H1 (cell line): ENCODE measurements around the gene TSPEAR. TPM values are rescaled to one million over a fixed set of nuclear protein-coding genes. Genes with fewer than 3 reads are reported as not detected.

Source experiments
- CTCF ChIA-PET: fragments of 300-600 bp; sonication (Branson Sonifier 250); formaldehyde crosslinking; loops from one replicate; lab custom pipeline; 2021; ENCODE audit not compliant: partially characterized antibody; lab: Charles Lee
- POLR2A ChIA-PET: fragments of 300-600 bp; sonication (Branson Sonifier 250); formaldehyde crosslinking; loops from one replicate; lab custom pipeline; 2021; ENCODE audit warnings: inconsistent platforms; ENCODE audit not compliant: partially characterized antibody; lab: Charles Lee
- DNase-seq, 2 experiments: peaks; one replicate each; pipeline versions ENCODE4 v3.0.0 to v3.0.0-alpha.2; 2010 to 2022; ENCODE audit warnings: low spot score in 2 of 2, low read depth in 1 of 2, mixed read lengths in 1 of 2
- FAIRE-seq: peaks from 2 replicates; lab custom pipeline; 2011; peaks lifted over from hg19 to GRCh38; lab: Jason Lieb, UNC
- H2AFZ ChIP-seq: 2 replicates; pipeline ENCODE4 v1.8.1; 2012; ENCODE audit warnings: low read length, inconsistent platforms
- H2AK5ac ChIP-seq: 2 replicates; pipeline ENCODE4 v1.6.1; 2013; ENCODE audit warnings: low read depth, low read length
- H2BK120ac ChIP-seq: replicated peaks from 2 replicates; pipeline ENCODE3; 2013; ENCODE audit warnings: low read depth, low read length, inconsistent platforms
- H2BK12ac ChIP-seq: 2 replicates; pipeline ENCODE4 v1.6.1; 2013; ENCODE audit warnings: low read depth, low read length
- H2BK15ac ChIP-seq: 2 replicates; pipeline ENCODE4 v1.6.1; 2013; ENCODE audit warnings: low read length
- H2BK20ac ChIP-seq: 2 replicates; pipeline ENCODE4 v1.6.1; 2013; ENCODE audit warnings: low read length
- H2BK5ac ChIP-seq: 2 replicates; pipeline ENCODE4 v1.6.1; 2013; ENCODE audit warnings: low read depth, low read length
- H3K14ac ChIP-seq: 2 replicates; pipeline ENCODE4 v1.6.1; 2013; ENCODE audit warnings: inconsistent platforms; ENCODE audit not compliant: insufficient read length
- H3K18ac ChIP-seq: 2 replicates; pipeline ENCODE4 v1.6.1; 2013; ENCODE audit warnings: low read length; ENCODE audit errors: extremely low read depth
- H3K23ac ChIP-seq: 2 replicates; pipeline ENCODE4 v1.6.1; 2013; ENCODE audit warnings: inconsistent platforms; ENCODE audit not compliant: insufficient read length
- H3K23me2 ChIP-seq: 2 replicates; pipeline ENCODE4 v1.6.1; 2013; ENCODE audit warnings: low read depth, low read length
- H3K27ac ChIP-seq: 2 replicates; pipeline ENCODE4 v1.6.1; 2011; ENCODE audit warnings: low read depth, low read length, inconsistent platforms
- H3K27me3 ChIP-seq, 4 experiments: replicated peaks in 1 of 4; 1 replicate in 1 of 4; 2 replicates in 3 of 4; pipeline versions ENCODE4 v1.6.1 to v1.8.1; 2011 to 2013; ENCODE audit warnings: low read length in 3 of 4, mild to moderate bottlenecking in 3 of 4, inconsistent platforms in 2 of 4, mixed read lengths in 2 of 4, moderate library complexity in 1 of 4; ENCODE audit not compliant: control insufficient read depth in 3 of 4, insufficient read depth in 3 of 4; ENCODE audit errors: extremely low read depth in 1 of 4
- H3K36me3 ChIP-seq, 4 experiments: 2 replicates each; pipeline versions ENCODE4 v1.6.1 to v1.8.1; 2011 to 2013; ENCODE audit warnings: mild to moderate bottlenecking in 4 of 4, low read length in 3 of 4, moderate library complexity in 2 of 4, control low read depth in 1 of 4, inconsistent platforms in 1 of 4; ENCODE audit not compliant: insufficient read depth in 4 of 4, control insufficient read depth in 2 of 4
- H3K4ac ChIP-seq: replicated peaks from 2 replicates; pipeline ENCODE3; 2013; ENCODE audit warnings: low read length, low read depth, mixed read lengths, inconsistent platforms; ENCODE audit not compliant: insufficient read length
- H3K4me1 ChIP-seq, 4 experiments: replicated peaks in 1 of 4; 1 replicate in 1 of 4; 2 replicates in 3 of 4; pipeline versions ENCODE4 v1.6.1 to v1.8.1; 2011 to 2013; ENCODE audit warnings: low read length in 3 of 4, inconsistent platforms in 2 of 4, mixed read lengths in 1 of 4; ENCODE audit not compliant: insufficient read depth in 4 of 4, control insufficient read depth in 3 of 4
- H3K4me2 ChIP-seq, 2 experiments: 2 replicates each; pipeline versions ENCODE4 v1.6.1 to v1.8.1; 2011 to 2013; ENCODE audit warnings: low read depth in 2 of 2, low read length in 2 of 2, control low read depth in 1 of 2, inconsistent platforms in 1 of 2, mild to moderate bottlenecking in 1 of 2; ENCODE audit not compliant: insufficient read depth in 1 of 2
- H3K4me3 ChIP-seq, 4 experiments: fragments of 200-600, 300-600 bp in 1 of 4; sonication (generic), shearing (Covaris generic), sonication (Bioruptor Twin) in 1 of 4; 2 replicates each; pipeline versions ENCODE4 v1.5.1 to v1.8.1; 2011 to 2016; ENCODE audit warnings: low read length in 4 of 4, low read depth in 3 of 4, control low read depth in 2 of 4, inconsistent platforms in 2 of 4, mild to moderate bottlenecking in 2 of 4, mixed read lengths in 1 of 4, moderate library complexity in 1 of 4; ENCODE audit not compliant: insufficient read depth in 2 of 4; ENCODE audit errors: extremely low read depth in 1 of 4
- H3K56ac ChIP-seq: replicated peaks from 2 replicates; pipeline ENCODE3; 2013; ENCODE audit warnings: low read depth, mild to moderate bottlenecking, mixed read lengths, low read length, inconsistent platforms; ENCODE audit not compliant: insufficient read length
- H3K79me1 ChIP-seq: 2 replicates; pipeline ENCODE4 v1.6.1; 2013; ENCODE audit warnings: low read depth, low read length, control low read depth
- H3K79me2 ChIP-seq, 2 experiments: 2 replicates each; pipeline versions ENCODE4 v1.6.1 to v1.8.1; 2012 to 2013; ENCODE audit warnings: low read length in 2 of 2, mild to moderate bottlenecking in 2 of 2, inconsistent platforms in 1 of 2; ENCODE audit not compliant: insufficient read depth in 2 of 2, control insufficient read depth in 1 of 2
- H3K9ac ChIP-seq, 4 experiments: replicated peaks in 1 of 4; 1 replicate in 1 of 4; 2 replicates in 3 of 4; pipeline versions ENCODE4 v1.6.1 to v1.8.1; 2011 to 2013; ENCODE audit warnings: low read depth in 3 of 4, low read length in 3 of 4, control low read depth in 2 of 4, mild to moderate bottlenecking in 2 of 4, moderate library complexity in 2 of 4, inconsistent platforms in 1 of 4; ENCODE audit errors: extremely low read depth in 1 of 4
- H3K9me3 ChIP-seq, 2 experiments: 2 replicates each; pipeline versions ENCODE4 v1.6.1 to v1.8.1; 2012 to 2013; ENCODE audit warnings: mild to moderate bottlenecking in 2 of 2, moderate library complexity in 2 of 2, control low read depth in 1 of 2, inconsistent platforms in 1 of 2, low read depth in 1 of 2, low read length in 1 of 2, mixed read lengths in 1 of 2; ENCODE audit not compliant: insufficient read depth in 2 of 2
- H4K20me1 ChIP-seq, 2 experiments: replicated peaks in 1 of 2; 2 replicates each; pipeline versions ENCODE3 to v1.8.1; 2011 to 2013; ENCODE audit warnings: inconsistent platforms in 2 of 2, low read length in 2 of 2, mild to moderate bottlenecking in 1 of 2; ENCODE audit not compliant: insufficient read depth in 2 of 2, control insufficient read depth in 1 of 2
- H4K5ac ChIP-seq: 2 replicates; pipeline ENCODE4 v1.6.1; 2013; ENCODE audit warnings: low read length, low read depth, mixed read lengths, inconsistent platforms; ENCODE audit not compliant: insufficient read length
- H4K8ac ChIP-seq: 2 replicates; pipeline ENCODE4 v1.8.0; 2013; ENCODE audit warnings: mild to moderate bottlenecking, moderate library complexity, low read length, inconsistent platforms; ENCODE audit not compliant: insufficient read depth; ENCODE audit errors: extremely low read depth
- H4K91ac ChIP-seq: replicated peaks from 2 replicates; pipeline ENCODE3; 2013; ENCODE audit warnings: low read length, mixed read lengths, inconsistent platforms; ENCODE audit not compliant: insufficient read length
- EP300 ChIP-seq, 2 experiments: IDR thresholded peaks; 1 replicate in 1 of 2; 2 replicates in 1 of 2; pipeline ENCODE4 v1.6.1; 2011 to 2012; ENCODE audit warnings: low read depth in 2 of 2, low read length in 2 of 2, mild to moderate bottlenecking in 2 of 2, borderline replicate concordance in 1 of 2, inconsistent platforms in 1 of 2, moderate library complexity in 1 of 2
- HDAC6 ChIP-seq: IDR thresholded peaks from one replicate; pipeline ENCODE4 v1.7.1; 2012; ENCODE audit warnings: low read depth, mild to moderate bottlenecking, inconsistent platforms, low read length, moderate library complexity
- polyA plus RNA-seq, 7 experiments: library from polyadenylated mRNA; depleted of rRNA in 3 of 7; stranded (reverse) in 5 of 7; unstranded in 2 of 7; fragments of >200 nt in 5 of 7; fragments of 200-250 nt in 2 of 7; gene quantifications; 1 replicate in 5 of 7; 2 replicates in 1 of 7; 4 replicates in 1 of 7; pipeline versions ENCODE4 v1.2.1 to v1.2.3, GENCODE V29; 2011 to 2013; ENCODE audit warnings: missing spikeins in 2 of 7, mixed read lengths in 2 of 7
- total RNA-seq: library from RNA; stranded (reverse); fragmentation: NEBNext Ultra II Directional; extraction: Animal tissue kit (Norgen Biotek cat#: 25700); gene quantifications from 2 replicates; pipeline ENCODE4 v1.2.1, GENCODE V29; 2021
- TF ChIP-seq, protein P1 (sequence below): IDR thresholded peaks from 2 replicates; pipeline ENCODE4 v1.6.1; 2012; ENCODE audit warnings: inconsistent platforms

TSPEAR gene
- total and polyA plus RNA-seq, 2 of the 8 experiments (the other 6 are each of a cell fraction or from before 2014, with no cell fraction given), result 0.58 to 0.89 TPM

GRCh38 chr21:44609193-44609592 is 102.2 kb downstream of the TSPEAR start:
- TF ChIP-seq, protein P1, sequence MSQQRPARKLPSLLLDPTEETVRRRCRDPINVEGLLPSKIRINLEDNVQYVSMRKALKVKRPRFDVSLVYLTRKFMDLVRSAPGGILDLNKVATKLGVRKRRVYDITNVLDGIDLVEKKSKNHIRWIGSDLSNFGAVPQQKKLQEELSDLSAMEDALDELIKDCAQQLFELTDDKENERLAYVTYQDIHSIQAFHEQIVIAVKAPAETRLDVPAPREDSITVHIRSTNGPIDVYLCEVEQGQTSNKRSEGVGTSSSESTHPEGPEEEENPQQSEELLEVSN, result no peak
- no peak for TF ChIP-seq EP300 (IDR thresholded peaks at IDR 0.05; ENCODE audit: borderline replicate concordance in 1 of 2, low read depth in 2 of 2, low read length in 2 of 2)
- no peak for TF ChIP-seq HDAC6
- CTCF ChIA-PET, result interaction anchor here (1.1 to 2.1 kb wide), 3 partner anchors 9 to 41 kb away, joined by 3 to 4 read pairs (median 3); no protein-coding TSS in a partner anchor
- H3K4me2 ChIP-seq, result no peak overlapping the region
- H2BK15ac ChIP-seq, result no peak overlapping the region
- no peaks in the 10 kb centered on the region; a peak in 1 of 8 replicates for H3K36me3 ChIP-seq
- no peak overlapping the region for H3K27ac ChIP-seq
- H2AK5ac ChIP-seq, result no peak overlapping the region
- DNase-seq (no peak), FAIRE-seq (no peak)
- H3K27me3 ChIP-seq, result no peaks in the 10 kb centered on the region
- H2BK5ac ChIP-seq, result no peak overlapping the region
- POLR2A ChIA-PET, result no interaction called here
- no peaks in the 10 kb centered on the region for H3K79me1 ChIP-seq
- H2BK20ac ChIP-seq, result no peak overlapping the region
- H3K23ac ChIP-seq, result no peak overlapping the region
- no peak overlapping the region for H3K4me3 ChIP-seq
- H2BK12ac ChIP-seq, result no peak overlapping the region
- no peak overlapping the region for H2BK120ac ChIP-seq
- H2AFZ ChIP-seq, result no peak overlapping the region
- peaks cover 22 to 24% of the 10 kb centered on the region in 2 experiments for H3K9me3 ChIP-seq
- no peaks in the 10 kb centered on the region for H3K79me2 ChIP-seq
- H3K4ac ChIP-seq, result no peak overlapping the region
- H4K5ac ChIP-seq, result no peak overlapping the region
- H3K4me1 ChIP-seq, result 0 out of 7 replicates have a peak, but pooled peaks cover 0 to 2% (median 0%) of the 10 kb centered on the region in 4 experiments
- no peak overlapping the region for H3K9ac ChIP-seq
- no peak overlapping the region for H4K91ac ChIP-seq
- no peaks in the 10 kb centered on the region for H3K23me2 ChIP-seq
- H3K56ac ChIP-seq, result no peak overlapping the region
- H4K20me1 ChIP-seq, result peaks cover 0 to 1% of the 10 kb centered on the region in 2 experiments
- H3K14ac ChIP-seq, result no peak overlapping the region
- H3K18ac ChIP-seq, result no peak overlapping the region
- H4K8ac ChIP-seq, result no peak overlapping the region
